Fibroblast of lung (primary cell): ENCODE measurements around the gene CABP4. TPM values are rescaled to one million over a fixed set of nuclear protein-coding genes. Genes with fewer than 3 reads are reported as not detected.
A peak's percentile ranks its signal among the peaks of the same experiment; 100 is the strongest.

Experiments used
- DNase-seq, 2 donors: peaks; one replicate each; pipeline versions ENCODE4 v3.0.0 to v3.0.0-alpha.2; 2010; ENCODE audit warnings: low read depth in 2 of 2
- H2AFZ ChIP-seq: 2 replicates; pipeline ENCODE4 v1.5.1; 2012; ENCODE audit warnings: low read length, control low read depth, inconsistent platforms
- H3K27ac ChIP-seq: 2 replicates; pipeline ENCODE4 v1.5.1; 2011; ENCODE audit warnings: low read length, control low read depth; ENCODE audit not compliant: insufficient read depth
- H3K27me3 ChIP-seq: 2 replicates; pipeline ENCODE4 v1.5.1; 2011; ENCODE audit warnings: mild to moderate bottlenecking, low read length; ENCODE audit not compliant: control insufficient read depth, insufficient read depth
- H3K36me3 ChIP-seq: 2 replicates; pipeline ENCODE4 v1.5.1; 2011; ENCODE audit warnings: low read length; ENCODE audit not compliant: control insufficient read depth, insufficient read depth
- H3K4me1 ChIP-seq: 2 replicates; pipeline ENCODE4 v1.5.1; 2011; ENCODE audit warnings: low read length; ENCODE audit not compliant: control insufficient read depth, insufficient read depth; ENCODE audit errors: extremely low read depth
- H3K4me2 ChIP-seq: 2 replicates; pipeline ENCODE4 v1.5.1; 2011; ENCODE audit warnings: low read length, control low read depth; ENCODE audit not compliant: insufficient read depth; ENCODE audit errors: extremely low read depth
- H3K4me3 ChIP-seq, 4 experiments: fragments of 200-600 bp in 1 of 4; sonication (generic) in 1 of 4; replicated peaks in 1 of 4; 2 replicates each; pipeline ENCODE4 v1.5.1; 2011 to 2016; ENCODE audit warnings: low read length in 4 of 4, low read depth in 3 of 4, mild to moderate bottlenecking in 3 of 4, control low read depth in 2 of 4, inconsistent platforms in 1 of 4, mixed read lengths in 1 of 4; ENCODE audit not compliant: insufficient read depth in 1 of 4; ENCODE audit errors: control extremely low read depth in 1 of 4
- H3K79me2 ChIP-seq: 2 replicates; pipeline ENCODE4 v1.5.1; 2012; ENCODE audit warnings: mild to moderate bottlenecking, low read length, inconsistent platforms; ENCODE audit not compliant: control insufficient read depth, insufficient read depth
- H3K9ac ChIP-seq: 2 replicates; pipeline ENCODE4 v1.5.1; 2011; ENCODE audit warnings: mild to moderate bottlenecking, low read length, control low read depth; ENCODE audit not compliant: insufficient read depth
- H3K9me3 ChIP-seq: 2 replicates; pipeline ENCODE4 v1.5.1; 2012; ENCODE audit warnings: low read depth, low read length; ENCODE audit not compliant: control insufficient read depth, insufficient read depth
- H4K20me1 ChIP-seq: 2 replicates; pipeline ENCODE4 v1.5.1; 2011; ENCODE audit warnings: low read length; ENCODE audit not compliant: control insufficient read depth, insufficient read depth; ENCODE audit errors: extremely low read depth
- EZH2 ChIP-seq: IDR thresholded peaks from 2 replicates; pipeline ENCODE4 v1.5.1; 2012; ENCODE audit warnings: low read length, control low read depth, mild to moderate bottlenecking; ENCODE audit errors: missing control alignments
- polyA plus RNA-seq, 2 donors: library from polyadenylated mRNA; depleted of rRNA in 1 of 2; stranded (reverse) in 1 of 2; unstranded in 1 of 2; fragments of >200 nt; gene quantifications; 2 replicates each; pipeline ENCODE4 v1.2.1, GENCODE V29; 2011 to 2012; ENCODE audit warnings: missing spikeins in 1 of 2
- total RNA-seq: library from RNA; depleted of rRNA; stranded (reverse); fragments of >200 nt; gene quantifications from 2 replicates; pipeline ENCODE4 v1.2.1, GENCODE V29; 2014
- TF ChIP-seq, protein P1 (sequence below), 2 donors: IDR thresholded peaks in 1 of 2; conservative IDR thresholded peaks in 1 of 2; 1 replicate in 1 of 2; 2 replicates in 1 of 2; pipeline ENCODE4 v1.5.1; 2011 to 2012; ENCODE audit warnings: low read length in 2 of 2, control low read depth in 1 of 2, inconsistent platforms in 1 of 2, low read depth in 1 of 2, mild to moderate bottlenecking in 1 of 2

The CABP4 gene
- total and polyA plus RNA-seq, 2 donors (not counting 1 experiment from before 2014, with no cell fraction given), result not detected

DNA sequence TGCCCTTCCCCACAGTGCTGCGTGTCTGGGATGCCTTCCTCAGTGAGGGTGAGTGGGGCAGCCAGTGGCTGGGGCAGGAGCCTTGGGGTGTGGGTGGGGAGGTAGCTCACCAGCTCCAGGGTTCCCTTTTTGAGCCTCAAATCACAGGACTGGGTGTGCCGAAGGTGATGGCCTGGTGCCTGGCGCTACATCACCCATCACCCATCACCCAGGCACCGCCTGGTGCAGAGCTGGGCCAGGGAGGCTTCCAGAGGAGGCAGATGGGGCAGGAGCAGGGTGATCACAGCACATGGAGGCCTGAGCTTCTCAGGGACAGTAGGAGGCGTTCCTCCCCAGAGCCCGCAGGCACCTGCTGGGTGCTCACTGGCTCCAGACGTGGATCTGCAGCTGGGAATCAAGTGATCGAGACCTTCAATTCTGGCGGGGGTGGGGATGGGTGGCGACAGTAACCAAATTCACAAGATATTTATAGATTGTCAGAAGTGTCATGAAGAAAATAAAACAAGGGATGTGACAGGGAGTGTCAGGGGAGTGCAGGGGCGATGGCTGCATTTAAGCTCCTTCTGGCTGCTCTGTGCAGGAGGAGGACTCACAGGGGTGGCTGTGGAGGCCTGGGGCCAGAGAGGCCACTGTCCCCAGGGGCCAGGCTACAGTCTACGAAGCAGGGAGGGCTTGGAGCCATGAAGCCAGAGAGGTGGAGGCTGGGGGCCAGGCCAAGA is 48.0 kb upstream of the CABP4 start:
- Histone ChIP-seq H2AFZ (no peak overlapping the region), H4K20me1 (no peaks in the 10 kb centered on the region), H3K4me3 (no peak overlapping the region), H3K4me1 (no peaks in the 10 kb centered on the region), H3K36me3 (no peaks in the 10 kb centered on the region), H3K9me3 (no peaks in the 10 kb centered on the region), H3K27ac (no peak overlapping the region), H3K27me3 (peaks cover 21% of the 10 kb centered on the region), H3K9ac (no peak overlapping the region), H3K4me2 (no peak overlapping the region), H3K79me2 (no peaks in the 10 kb centered on the region)
- no peak for DNase-seq
- no peak for TF ChIP-seq EZH2
- TF ChIP-seq, protein P1, sequence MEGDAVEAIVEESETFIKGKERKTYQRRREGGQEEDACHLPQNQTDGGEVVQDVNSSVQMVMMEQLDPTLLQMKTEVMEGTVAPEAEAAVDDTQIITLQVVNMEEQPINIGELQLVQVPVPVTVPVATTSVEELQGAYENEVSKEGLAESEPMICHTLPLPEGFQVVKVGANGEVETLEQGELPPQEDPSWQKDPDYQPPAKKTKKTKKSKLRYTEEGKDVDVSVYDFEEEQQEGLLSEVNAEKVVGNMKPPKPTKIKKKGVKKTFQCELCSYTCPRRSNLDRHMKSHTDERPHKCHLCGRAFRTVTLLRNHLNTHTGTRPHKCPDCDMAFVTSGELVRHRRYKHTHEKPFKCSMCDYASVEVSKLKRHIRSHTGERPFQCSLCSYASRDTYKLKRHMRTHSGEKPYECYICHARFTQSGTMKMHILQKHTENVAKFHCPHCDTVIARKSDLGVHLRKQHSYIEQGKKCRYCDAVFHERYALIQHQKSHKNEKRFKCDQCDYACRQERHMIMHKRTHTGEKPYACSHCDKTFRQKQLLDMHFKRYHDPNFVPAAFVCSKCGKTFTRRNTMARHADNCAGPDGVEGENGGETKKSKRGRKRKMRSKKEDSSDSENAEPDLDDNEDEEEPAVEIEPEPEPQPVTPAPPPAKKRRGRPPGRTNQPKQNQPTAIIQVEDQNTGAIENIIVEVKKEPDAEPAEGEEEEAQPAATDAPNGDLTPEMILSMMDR (conservative IDR thresholded peaks at IDR 0.05 in 1 of 2, IDR thresholded peaks at IDR 0.05 in 1 of 2; ENCODE audit: low read depth in 1 of 2, low read length in 2 of 2), result no peak

DNA sequence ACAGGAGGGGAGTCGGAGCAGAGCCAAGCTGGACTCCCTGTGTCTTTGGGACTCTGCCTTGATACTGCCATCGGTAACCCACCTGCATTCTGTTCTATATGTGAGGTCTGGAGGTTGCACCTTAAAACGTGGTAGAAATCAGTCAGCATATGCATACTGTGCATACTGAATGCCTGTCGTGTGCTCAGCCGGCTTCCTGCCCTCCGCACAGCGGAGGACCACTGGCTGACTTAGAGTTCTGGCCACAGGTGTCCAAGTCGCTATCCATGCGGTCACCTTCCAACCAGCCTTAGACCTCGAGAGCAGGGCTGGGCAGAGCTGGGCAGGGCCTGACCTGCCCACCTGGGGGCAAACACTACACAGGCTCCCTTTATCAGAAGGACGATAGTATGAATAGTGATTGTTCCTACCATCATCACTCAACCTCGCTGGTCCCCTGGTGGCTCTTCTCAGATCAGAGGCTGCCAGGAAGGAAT is 47.4 kb upstream of the CABP4 start:
- Histone ChIP-seq H2AFZ (no peak overlapping the region), H3K27ac (no peak overlapping the region), H3K4me2 (no peak overlapping the region), H3K4me1 (no peaks in the 10 kb centered on the region), H3K9ac (no peak overlapping the region), H3K4me3 (no peak overlapping the region), H3K27me3 (peaks cover 21% of the 10 kb centered on the region), H4K20me1 (no peaks in the 10 kb centered on the region), H3K9me3 (no peaks in the 10 kb centered on the region), H3K36me3 (no peaks in the 10 kb centered on the region), H3K79me2 (no peaks in the 10 kb centered on the region)
- TF ChIP-seq, protein P1 (conservative IDR thresholded peaks at IDR 0.05 in 1 of 2, IDR thresholded peaks at IDR 0.05 in 1 of 2; ENCODE audit: low read depth in 1 of 2, low read length in 2 of 2), result no peak
- peak; percentile 77 for TF ChIP-seq EZH2
- DNase-seq, result no peak

DNA sequence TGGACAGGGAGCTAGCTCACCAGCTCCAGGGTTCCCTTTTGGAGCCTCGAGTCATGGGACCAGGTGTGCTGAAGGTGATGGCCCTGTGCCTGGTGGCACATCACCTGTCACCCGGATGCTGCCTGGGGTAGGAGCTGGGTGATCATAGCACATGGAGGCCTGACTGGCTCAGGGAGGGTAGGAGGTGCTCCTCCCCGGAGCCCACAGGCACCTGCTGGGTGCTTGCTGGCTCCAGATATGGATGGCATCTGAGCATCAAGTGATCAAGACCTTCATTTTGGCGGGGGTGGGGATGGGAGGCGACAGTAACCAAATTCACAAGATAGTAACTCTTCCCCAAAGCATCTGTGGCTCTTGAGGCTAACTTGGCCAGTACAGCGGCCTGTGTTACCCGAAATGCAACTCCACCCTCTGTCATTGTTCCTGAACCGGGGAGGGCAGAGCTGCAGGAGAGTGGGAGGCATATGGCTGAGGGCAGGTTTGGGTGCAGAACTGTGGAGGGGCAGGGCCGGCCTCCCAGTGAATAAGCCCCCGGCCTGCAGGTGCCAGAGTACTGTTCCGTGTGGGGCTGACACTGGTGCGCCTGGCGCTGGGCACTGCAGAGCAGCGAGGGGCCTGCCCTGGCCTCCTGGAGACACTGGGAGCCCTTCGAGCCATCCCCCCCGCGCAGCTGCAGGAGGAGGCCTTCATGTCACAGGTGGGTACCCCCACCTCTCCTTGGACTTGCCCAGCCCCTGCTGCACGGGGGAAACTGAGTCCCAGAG is 46.5 kb upstream of the CABP4 start:
- H3K4me1 ChIP-seq, result no peaks in the 10 kb centered on the region
- H3K9ac ChIP-seq, result no peak overlapping the region
- H3K79me2 ChIP-seq, result no peaks in the 10 kb centered on the region
- no peak for TF ChIP-seq EZH2
- TF ChIP-seq, protein P1 (conservative IDR thresholded peaks at IDR 0.05 in 1 of 2, IDR thresholded peaks at IDR 0.05 in 1 of 2; ENCODE audit: low read depth in 1 of 2, low read length in 2 of 2), result no peak
- H3K4me3 ChIP-seq, result no peak overlapping the region
- H3K36me3 ChIP-seq, result no peaks in the 10 kb centered on the region
- DNase-seq, result no peak
- no peaks in the 10 kb centered on the region for H3K9me3 ChIP-seq
- H3K27me3 ChIP-seq, result peaks cover 25% of the 10 kb centered on the region
- H3K4me2 ChIP-seq, result no peak overlapping the region
- H4K20me1 ChIP-seq, result no peaks in the 10 kb centered on the region
- H2AFZ ChIP-seq, result no peak overlapping the region
- no peak overlapping the region for H3K27ac ChIP-seq
